Measurements from ENCODE around the gene ITCH. TPM values are rescaled to one million over a fixed set of nuclear protein-coding genes. Genes with fewer than 3 reads are reported as not detected.
A peak's percentile ranks its signal among the peaks of the same experiment; 100 is the strongest.

Gene ITCH
- total and polyA plus RNA-seq, 2 of the 8 experiments (the other 6 are each of a cell fraction or from before 2014, with no cell fraction given): 3.9 to 45.2 TPM

- H4K8ac ChIP-seq (ENCODE audit: extremely low read depth, insufficient read depth, low read length): no peak overlapping the region
- H3K27me3 ChIP-seq (replicated peaks in 1 of 4; ENCODE audit: control insufficient read depth in 3 of 4, extremely low read depth in 1 of 4, insufficient read depth in 3 of 4, low read length in 3 of 4): no peaks in the 10 kb centered on the region
- H3K79me1 ChIP-seq (ENCODE audit: low read depth, low read length): no peaks in the 10 kb centered on the region
- no peak overlapping the region for H3K27ac ChIP-seq (ENCODE audit: low read depth, low read length)
- H3K23ac ChIP-seq (ENCODE audit: insufficient read length): no peak overlapping the region
- peaks cover 6% of the 10 kb centered on the region; the same call in 1 of the 2 replicates for H3K23me2 ChIP-seq (ENCODE audit: low read depth, low read length)
- no peak overlapping the region for H4K5ac ChIP-seq (ENCODE audit: insufficient read length, low read depth, low read length)
- no peak overlapping the region for H2AK5ac ChIP-seq (ENCODE audit: low read depth, low read length)
- H3K36me3 ChIP-seq (ENCODE audit: control insufficient read depth in 2 of 4, insufficient read depth in 4 of 4, low read length in 3 of 4): peaks cover 0 to 3% (median 1%) of the 10 kb centered on the region in 4 experiments; a peak in 3 of 8 replicates
- peak overlapping the region in 2 of 4 experiments; percentile 74 to 77; a peak in 3 of 7 replicates for H3K9ac ChIP-seq (replicated peaks in 1 of 4; ENCODE audit: extremely low read depth in 1 of 4, low read depth in 3 of 4, low read length in 3 of 4)
- no peak overlapping the region for H4K91ac ChIP-seq (replicated peaks; ENCODE audit: insufficient read length, low read length)
- no peak overlapping the region for H2BK15ac ChIP-seq (ENCODE audit: low read length)
- DNase-seq (ENCODE audit: low read depth in 1 of 2, low spot score in 2 of 2): no peak
- H3K79me2 ChIP-seq (ENCODE audit: control insufficient read depth in 1 of 2, insufficient read depth in 2 of 2, low read length in 2 of 2): peaks cover 10 to 55% of the 10 kb centered on the region in 2 experiments
- FAIRE-seq: no peak
- WGBS, 2 experiments (ENCODE audit: extremely low coverage in 1 of 2, insufficient coverage in 1 of 2, insufficient read length in 1 of 2, insufficient replicate concordance in 2 of 2, low coverage in 1 of 2, low lambda C conversion rate in 2 of 2, missing lambda C conversion rate in 1 of 2): 66% methylated on average over 4 of the region's 4 CpGs; no CpG with 5 or more reads in 1 of the 2 experiments
- no peak overlapping the region for H2BK12ac ChIP-seq (ENCODE audit: low read depth, low read length)
- no peak overlapping the region for H3K56ac ChIP-seq (replicated peaks; ENCODE audit: insufficient read length, low read depth, low read length)
- H3K9me3 ChIP-seq (ENCODE audit: insufficient read depth in 2 of 2, low read depth in 1 of 2, low read length in 1 of 2): no peaks in the 10 kb centered on the region
- H4K20me1 ChIP-seq (replicated peaks in 1 of 2; ENCODE audit: control insufficient read depth in 1 of 2, insufficient read depth in 2 of 2, low read length in 2 of 2): peaks cover 2 to 8% of the 10 kb centered on the region in 2 experiments
- no peak overlapping the region for H3K4ac ChIP-seq (replicated peaks; ENCODE audit: insufficient read length, low read depth, low read length)
- no peak overlapping the region for H3K14ac ChIP-seq (ENCODE audit: insufficient read length)
- no peak overlapping the region for H2BK20ac ChIP-seq (ENCODE audit: low read length)
- H3K4me2 ChIP-seq (ENCODE audit: insufficient read depth in 1 of 2, low read depth in 2 of 2, low read length in 2 of 2): peak overlapping the region; percentile 66 to 89
- peak overlapping the region; percentile 78 to 91 (median 84) for H3K4me3 ChIP-seq (ENCODE audit: extremely low read depth in 1 of 4, insufficient read depth in 2 of 4, low read depth in 3 of 4, low read length in 4 of 4)
- POLR2A ChIA-PET (ENCODE audit: partially characterized antibody): interaction anchor here (1.0 to 3.2 kb wide), 14 partner anchors 11 to 313 kb away, joined by 3 to 24 read pairs (median 5); partner anchors contain the start of genes AHCY, EIF2S2 and PIGU
- H2BK120ac ChIP-seq (replicated peaks; ENCODE audit: low read depth, low read length): no peak overlapping the region
- H2AFZ ChIP-seq (ENCODE audit: low read length): no peak overlapping the region
- no peak overlapping the region for H3K18ac ChIP-seq (ENCODE audit: extremely low read depth, low read length)
- H2BK5ac ChIP-seq (ENCODE audit: low read depth, low read length): no peak overlapping the region
- H3K4me1 ChIP-seq (replicated peaks in 1 of 4; ENCODE audit: control insufficient read depth in 3 of 4, insufficient read depth in 4 of 4, low read length in 3 of 4): peaks cover 3 to 7% (median 5%) of the 10 kb centered on the region in 4 experiments; a peak in 4 of 7 replicates
- CTCF ChIA-PET (ENCODE audit: partially characterized antibody): interaction anchor here (0.9 to 3.3 kb wide), 4 partner anchors 10 to 52 kb away, joined by 3 to 22 read pairs (median 4); no protein-coding TSS in a partner anchor
- TF ChIP-seq EP300 (IDR thresholded peaks at IDR 0.05; ENCODE audit: borderline replicate concordance in 1 of 2, low read depth in 2 of 2, low read length in 2 of 2): no peak
- TF ChIP-seq, protein P1, sequence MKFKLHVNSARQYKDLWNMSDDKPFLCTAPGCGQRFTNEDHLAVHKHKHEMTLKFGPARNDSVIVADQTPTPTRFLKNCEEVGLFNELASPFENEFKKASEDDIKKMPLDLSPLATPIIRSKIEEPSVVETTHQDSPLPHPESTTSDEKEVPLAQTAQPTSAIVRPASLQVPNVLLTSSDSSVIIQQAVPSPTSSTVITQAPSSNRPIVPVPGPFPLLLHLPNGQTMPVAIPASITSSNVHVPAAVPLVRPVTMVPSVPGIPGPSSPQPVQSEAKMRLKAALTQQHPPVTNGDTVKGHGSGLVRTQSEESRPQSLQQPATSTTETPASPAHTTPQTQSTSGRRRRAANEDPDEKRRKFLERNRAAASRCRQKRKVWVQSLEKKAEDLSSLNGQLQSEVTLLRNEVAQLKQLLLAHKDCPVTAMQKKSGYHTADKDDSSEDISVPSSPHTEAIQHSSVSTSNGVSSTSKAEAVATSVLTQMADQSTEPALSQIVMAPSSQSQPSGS (IDR thresholded peaks at IDR 0.05; ENCODE audit: low read length): no peak
- TF ChIP-seq, protein P2, sequence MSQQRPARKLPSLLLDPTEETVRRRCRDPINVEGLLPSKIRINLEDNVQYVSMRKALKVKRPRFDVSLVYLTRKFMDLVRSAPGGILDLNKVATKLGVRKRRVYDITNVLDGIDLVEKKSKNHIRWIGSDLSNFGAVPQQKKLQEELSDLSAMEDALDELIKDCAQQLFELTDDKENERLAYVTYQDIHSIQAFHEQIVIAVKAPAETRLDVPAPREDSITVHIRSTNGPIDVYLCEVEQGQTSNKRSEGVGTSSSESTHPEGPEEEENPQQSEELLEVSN (IDR thresholded peaks at IDR 0.05): no peak
Measured at GRCh38 chr20:34364223-34364506, 1.1 kb downstream of the ITCH start.
